ENCODE measurements around the gene ZC3H12A.

DNA sequence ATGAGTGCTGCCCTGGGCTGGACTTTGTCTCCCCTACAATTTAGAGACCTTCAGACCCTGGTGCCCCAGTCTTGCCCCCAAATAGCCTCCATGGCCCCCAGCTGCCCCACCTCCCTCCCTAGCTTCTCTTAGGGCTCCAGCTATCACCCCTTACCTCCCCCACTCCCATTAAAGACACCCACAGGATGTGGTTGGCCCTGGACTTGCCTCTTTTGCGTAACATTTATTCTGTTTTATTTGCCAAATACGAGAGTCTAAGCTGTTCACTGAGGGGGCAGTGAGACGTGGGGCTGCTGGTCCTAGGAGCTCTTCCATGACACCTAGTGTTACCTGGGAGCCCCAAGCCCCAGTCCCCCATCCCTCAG lies 4.5 kb downstream of the ZC3H12A start:
- TF ChIP-seq, protein P1, sequence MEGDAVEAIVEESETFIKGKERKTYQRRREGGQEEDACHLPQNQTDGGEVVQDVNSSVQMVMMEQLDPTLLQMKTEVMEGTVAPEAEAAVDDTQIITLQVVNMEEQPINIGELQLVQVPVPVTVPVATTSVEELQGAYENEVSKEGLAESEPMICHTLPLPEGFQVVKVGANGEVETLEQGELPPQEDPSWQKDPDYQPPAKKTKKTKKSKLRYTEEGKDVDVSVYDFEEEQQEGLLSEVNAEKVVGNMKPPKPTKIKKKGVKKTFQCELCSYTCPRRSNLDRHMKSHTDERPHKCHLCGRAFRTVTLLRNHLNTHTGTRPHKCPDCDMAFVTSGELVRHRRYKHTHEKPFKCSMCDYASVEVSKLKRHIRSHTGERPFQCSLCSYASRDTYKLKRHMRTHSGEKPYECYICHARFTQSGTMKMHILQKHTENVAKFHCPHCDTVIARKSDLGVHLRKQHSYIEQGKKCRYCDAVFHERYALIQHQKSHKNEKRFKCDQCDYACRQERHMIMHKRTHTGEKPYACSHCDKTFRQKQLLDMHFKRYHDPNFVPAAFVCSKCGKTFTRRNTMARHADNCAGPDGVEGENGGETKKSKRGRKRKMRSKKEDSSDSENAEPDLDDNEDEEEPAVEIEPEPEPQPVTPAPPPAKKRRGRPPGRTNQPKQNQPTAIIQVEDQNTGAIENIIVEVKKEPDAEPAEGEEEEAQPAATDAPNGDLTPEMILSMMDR (IDR thresholded peaks at IDR 0.05; ENCODE audit: low read depth, low read length) = no peak
- TF ChIP-seq EZH2phosphoT487 (IDR thresholded peaks at IDR 0.05; ENCODE audit: low read depth) = no peak
